K562 (cell line): Measurements from ENCODE around the gene POLR1C. TPM values are rescaled to one million over a fixed set of nuclear protein-coding genes. Genes with fewer than 3 reads are reported as not detected.
A peak's percentile ranks its signal among the peaks of the same experiment; 100 is the strongest.

Source experiments
- ARNT ChIP-seq, 2 experiments: fragments of 450-650 bp; IDR thresholded peaks; 2 replicates each; pipeline ENCODE4 v1.6.1; 2016; ENCODE audit warnings: mild to moderate bottlenecking in 1 of 2
- BCOR ChIP-seq: fragments of 450-650 bp; IDR thresholded peaks from 2 replicates; pipeline ENCODE4 v1.6.1; 2016
- BDP1 ChIP-seq: IDR thresholded peaks from 3 replicates; pipeline ENCODE4 v1.6.1; 2011; ENCODE audit not compliant: insufficient read length, insufficient read depth
- BHLHE40 ChIP-seq: IDR thresholded peaks from 2 replicates; pipeline ENCODE4 v1.6.1; 2011; ENCODE audit warnings: low read length, improper control_type of control experiment
- BRCA1 ChIP-seq, 2 experiments: fragments of 450-650 bp in 1 of 2; sonication (generic) in 1 of 2; formaldehyde crosslinking in 1 of 2; IDR thresholded peaks; 2 replicates each; pipeline versions ENCODE4 v1.5.0 to v1.6.1; 2017 to 2020; ENCODE audit warnings: mild to moderate bottlenecking in 1 of 2, missing genetic modification reagents in 1 of 2
- BRD4 ChIP-seq: fragments of 200-600 bp; sonication (generic); IDR thresholded peaks from 2 replicates; pipeline ENCODE4 v1.6.1; 2017; ENCODE audit warnings: inconsistent platforms
- CBX3 ChIP-seq, 2 experiments: IDR thresholded peaks; 1 replicate in 1 of 2; 2 replicates in 1 of 2; pipeline ENCODE4 v1.6.1; 2012; ENCODE audit warnings: inconsistent platforms in 2 of 2, low read length in 2 of 2, borderline replicate concordance in 1 of 2, control low read depth in 1 of 2
- E2F6 ChIP-seq, 2 experiments: IDR thresholded peaks; 2 replicates each; pipeline ENCODE4 v1.6.1; 2011; ENCODE audit warnings: borderline replicate concordance in 1 of 2, control low read depth in 1 of 2, low read depth in 1 of 2, low read length in 1 of 2, mild to moderate bottlenecking in 1 of 2, mixed read lengths in 1 of 2, moderate library complexity in 1 of 2; ENCODE audit not compliant: insufficient read depth in 1 of 2, insufficient read length in 1 of 2, poor library complexity in 1 of 2, severe bottlenecking in 1 of 2; ENCODE audit errors: extremely low read depth in 1 of 2
- HINFP ChIP-seq: fragments of 450-650 bp; conservative IDR thresholded peaks from 2 replicates; pipeline ENCODE4 v1.6.1; 2016; ENCODE audit warnings: missing genetic modification characterization, low read depth, mild to moderate bottlenecking, control low read depth, missing compliant biosample characterization
- MAFF ChIP-seq: IDR thresholded peaks from 2 replicates; pipeline ENCODE4 v1.6.1; 2012; ENCODE audit warnings: low read length, improper control_type of control experiment
- NR0B1 ChIP-seq: fragments of 450-650 bp; IDR thresholded peaks from one replicate; pipeline ENCODE4 v1.6.1; 2018; ENCODE audit warnings: mild to moderate bottlenecking, moderate library complexity; ENCODE audit not compliant: partially characterized antibody
- POLR2AphosphoS2 ChIP-seq: IDR thresholded peaks from 2 replicates; pipeline ENCODE4 v1.6.1; 2012; ENCODE audit warnings: low read length, improper control_type of control experiment
- RAD21 ChIP-seq, 2 experiments: fragments of 250-450 bp in 1 of 2; fragments of 450-650 bp in 1 of 2; sonication (Bioruptor Pico) in 1 of 2; formaldehyde crosslinking in 1 of 2; IDR thresholded peaks in 1 of 2; conservative IDR thresholded peaks in 1 of 2; 2 replicates each; pipeline versions ENCODE4 v1.4.0 to v1.8.0; 2020 to 2022; ENCODE audit warnings: mild to moderate bottlenecking in 2 of 2, moderate library complexity in 1 of 2
- RB1 ChIP-seq: fragments of 450-650 bp; IDR thresholded peaks from 2 replicates; pipeline ENCODE4 v1.6.1; 2017; ENCODE audit warnings: low read depth, mild to moderate bottlenecking
- U2AF2 ChIP-seq: fragments of 200-400 bp; formaldehyde crosslinking; optimal IDR thresholded peaks from 2 replicates; pipeline ENCODE3; 2017; ENCODE audit warnings: low read depth, mild to moderate bottlenecking, low read length
- ZBTB17 ChIP-seq: fragments of 450-650 bp; formaldehyde crosslinking; IDR thresholded peaks from 2 replicates; pipeline ENCODE4 v1.4.0; 2020; ENCODE audit warnings: mild to moderate bottlenecking
- ZBTB7A ChIP-seq: IDR thresholded peaks from 2 replicates; pipeline ENCODE4 v1.6.1; 2011; ENCODE audit warnings: low read depth, mild to moderate bottlenecking, low read length, moderate library complexity, borderline replicate concordance; ENCODE audit not compliant: control insufficient read depth
- ZNF224 ChIP-seq: sonication (generic); formaldehyde crosslinking; IDR thresholded peaks from 2 replicates; pipeline ENCODE4 v1.8.0; 2022; ENCODE audit warnings: mild to moderate bottlenecking, missing genetic modification reagents
- ZNF668 ChIP-seq: fragments of 250-450 bp; sonication (Bioruptor Pico); IDR thresholded peaks from 2 replicates; pipeline ENCODE4 v1.8.0; 2022; ENCODE audit warnings: mild to moderate bottlenecking, inconsistent platforms
- polyA plus RNA-seq, 8 experiments: library from polyadenylated mRNA; depleted of rRNA in 4 of 8; stranded (reverse) in 5 of 8; unstranded in 3 of 8; fragments of >200 nt; fragmentation: Nextera tagmentation in 2 of 8; fragmentation: Illumina TruSeq in 1 of 8; extraction: Ambion mirVana in 2 of 8; extraction: Trizol in 1 of 8; gene quantifications; 2 replicates each; pipeline versions ENCODE4 v1.2.1 to v1.2.3, GENCODE V29; 2011 to 2014; ENCODE audit warnings: inconsistent platforms in 1 of 8, missing spikeins in 1 of 8
- total RNA-seq, 7 experiments: library from RNA; depleted of rRNA in 6 of 7; stranded (reverse); fragments of >200 nt in 6 of 7; fragmentation: Illumina TruSeq in 2 of 7; extraction: Trizol in 2 of 7; gene quantifications; 2 replicates each; pipeline versions ENCODE4 v1.2.1 to v1.2.3, GENCODE V29; 2011 to 2021; ENCODE audit warnings: low replicate concordance in 1 of 7
- TF ChIP-seq, protein P1 (sequence below): sonication (generic); formaldehyde crosslinking; IDR thresholded peaks from 2 replicates; pipeline ENCODE4 v1.8.1; 2023; ENCODE audit warnings: mild to moderate bottlenecking, missing genetic modification reagents, moderate library complexity
- TF ChIP-seq, protein P2 (sequence below): fragments of 250-450 bp; sonication (Bioruptor Pico); IDR thresholded peaks from 2 replicates; pipeline ENCODE4 v1.8.0; 2021; ENCODE audit warnings: borderline replicate concordance, mild to moderate bottlenecking, moderate library complexity; ENCODE audit not compliant: poor library complexity, severe bottlenecking

Gene POLR1C
- total and polyA plus RNA-seq, 9 of the 15 experiments (the other 6 are each of a cell fraction or from before 2014, with no cell fraction given) = 83.5 to 429 (median 120) TPM

DNA sequence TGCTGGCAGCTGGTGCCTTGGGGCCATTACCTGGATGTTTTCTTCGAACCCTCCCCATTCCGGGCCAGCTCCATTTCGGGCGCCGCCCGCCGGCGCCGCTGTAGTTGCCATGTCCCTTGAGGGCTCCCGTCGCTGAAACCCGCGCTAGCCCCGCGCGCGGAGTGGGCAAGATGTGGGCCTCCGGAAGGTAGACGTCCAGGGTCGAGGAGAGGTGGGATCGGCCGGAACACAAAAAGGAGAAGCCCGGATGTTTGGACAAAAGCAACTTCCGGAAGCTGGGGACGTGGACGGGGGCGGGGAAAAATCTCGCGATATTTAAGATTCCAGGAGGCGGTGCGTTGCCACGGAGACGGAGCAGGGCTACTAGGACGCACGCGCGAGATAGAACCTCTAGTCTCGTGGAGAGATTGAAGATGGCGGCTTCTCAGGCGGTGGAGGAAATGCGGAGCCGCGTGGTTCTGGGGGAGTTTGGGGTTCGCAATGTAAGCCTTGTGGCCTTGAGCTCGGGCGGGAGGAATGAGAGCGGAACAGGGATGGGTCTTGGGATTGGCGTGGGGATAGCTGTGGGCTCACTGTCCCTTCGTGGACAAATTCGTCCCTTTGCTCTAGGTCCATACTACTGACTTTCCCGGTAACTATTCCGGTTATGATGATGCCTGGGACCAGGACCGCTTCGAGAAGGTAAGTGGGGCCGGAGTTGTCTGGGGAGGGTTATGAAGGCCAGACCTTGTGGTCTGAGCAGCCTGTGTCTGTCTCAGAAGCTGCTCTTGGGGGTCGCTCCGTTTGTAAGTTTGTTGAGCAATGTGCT, at the start of gene POLR1C, which contains the start of gene YIPF3 (continued):
- TF ChIP-seq HINFP (no peak), ZNF224 (CRISPR knock-in tag) (no peak), BRD4 (peak; percentile 18; the same call in 1 of the 2 replicates), ARNT (IDR thresholded peaks at IDR 0.05) (peak in 1 of 2 experiments; percentile 48; a peak in 1 of 4 replicates), BDP1 (no peak), RAD21 (CRISPR knock-in tag; conservative IDR thresholded peaks at IDR 0.05 in 1 of 2, IDR thresholded peaks at IDR 0.05 in 1 of 2) (no peak), CBX3 (IDR thresholded peaks at IDR 0.05; ENCODE audit: borderline replicate concordance in 1 of 2, low read length in 2 of 2) (peak in 1 of 2 experiments; percentile 59; a peak in 1 of 3 replicates), BHLHE40 (peak; percentile 71), ZBTB17 (no peak), RB1 (peak; percentile 63), E2F6 (IDR thresholded peaks at IDR 0.05; ENCODE audit: borderline replicate concordance in 1 of 2, extremely low read depth in 1 of 2, insufficient read depth in 1 of 2, insufficient read length in 1 of 2, low read depth in 1 of 2, low read length in 1 of 2, poor library complexity in 1 of 2, severe bottlenecking in 1 of 2) (peak; percentile 12 to 34), BCOR (0 out of 2 replicates have a peak, but pooled peaks have one; percentile 7), BRCA1 (IDR thresholded peaks at IDR 0.05) (no peak), BRCA1 (CRISPR knock-in tag; IDR thresholded peaks at IDR 0.05) (no peak), U2AF2 (no peak), ZNF668 (CRISPR knock-in tag) (no peak), POLR2AphosphoS2 (0 out of 2 replicates have a peak, but pooled peaks have one; percentile 59), NR0B1 (no peak), MAFF (peak; percentile 65), ZBTB7A (peak; percentile 77; the same call in 1 of the 2 replicates)
- TF ChIP-seq, protein P1, sequence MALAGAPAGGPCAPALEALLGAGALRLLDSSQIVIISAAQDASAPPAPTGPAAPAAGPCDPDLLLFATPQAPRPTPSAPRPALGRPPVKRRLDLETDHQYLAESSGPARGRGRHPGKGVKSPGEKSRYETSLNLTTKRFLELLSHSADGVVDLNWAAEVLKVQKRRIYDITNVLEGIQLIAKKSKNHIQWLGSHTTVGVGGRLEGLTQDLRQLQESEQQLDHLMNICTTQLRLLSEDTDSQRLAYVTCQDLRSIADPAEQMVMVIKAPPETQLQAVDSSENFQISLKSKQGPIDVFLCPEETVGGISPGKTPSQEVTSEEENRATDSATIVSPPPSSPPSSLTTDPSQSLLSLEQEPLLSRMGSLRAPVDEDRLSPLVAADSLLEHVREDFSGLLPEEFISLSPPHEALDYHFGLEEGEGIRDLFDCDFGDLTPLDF (CRISPR knock-in tag) = peak; percentile 63
- TF ChIP-seq, protein P2, sequence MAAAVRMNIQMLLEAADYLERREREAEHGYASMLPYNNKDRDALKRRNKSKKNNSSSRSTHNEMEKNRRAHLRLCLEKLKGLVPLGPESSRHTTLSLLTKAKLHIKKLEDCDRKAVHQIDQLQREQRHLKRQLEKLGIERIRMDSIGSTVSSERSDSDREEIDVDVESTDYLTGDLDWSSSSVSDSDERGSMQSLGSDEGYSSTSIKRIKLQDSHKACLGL (CRISPR knock-in tag) = peak; percentile 83
